IPS-18a (cell line): Measurements from ENCODE around the gene SASH1.

Experiments
- H3K27ac ChIP-seq: one replicate; pipeline ENCODE4 v1.5.1; 2013; ENCODE audit warnings: low read length
- H3K27me3 ChIP-seq: one replicate; pipeline ENCODE4 v1.6.1; 2013; ENCODE audit warnings: mild to moderate bottlenecking, low read length; ENCODE audit not compliant: control insufficient read depth, insufficient read depth
- H3K36me3 ChIP-seq: one replicate; pipeline ENCODE4 v1.6.1; 2013; ENCODE audit warnings: low read depth, low read length; ENCODE audit not compliant: control insufficient read depth
- H3K4me1 ChIP-seq: one replicate; pipeline ENCODE4 v1.6.1; 2013; ENCODE audit warnings: low read depth, low read length; ENCODE audit not compliant: control insufficient read depth
- H3K4me3 ChIP-seq: one replicate; pipeline ENCODE4 v1.5.1; 2013; ENCODE audit warnings: low read length
- H3K9ac ChIP-seq: one replicate; pipeline ENCODE4 v1.6.1; 2013; ENCODE audit warnings: mild to moderate bottlenecking, low read length, moderate library complexity
- H3K9me3 ChIP-seq: one replicate; pipeline ENCODE4 v1.6.1; 2013; ENCODE audit warnings: low read depth, low read length; ENCODE audit not compliant: control insufficient read depth

SASH1 gene

GRCh38 chr6:148443798-148444560 lies 101.3 kb downstream of the SASH1 start:
- Histone ChIP-seq H3K36me3 (no peaks in the 10 kb centered on the region), H3K4me3 (no peak overlapping the region), H3K27ac (no peak overlapping the region), H3K9ac (no peak overlapping the region), H3K27me3 (no peaks in the 10 kb centered on the region), H3K9me3 (no peaks in the 10 kb centered on the region), H3K4me1 (peaks cover 17% of the 10 kb centered on the region)

- Histone ChIP-seq H3K27ac (no peak overlapping the region), H3K4me3 (no peak overlapping the region), H3K36me3 (no peaks in the 10 kb centered on the region), H3K4me1 (peaks cover 17% of the 10 kb centered on the region), H3K27me3 (no peaks in the 10 kb centered on the region), H3K9ac (no peak overlapping the region), H3K9me3 (no peaks in the 10 kb centered on the region)
Observed at GRCh38 chr6:148445116-148445515, 102.5 kb downstream of the SASH1 start.

GRCh38 chr6:148445620-148446019 lies 103.0 kb downstream of the SASH1 start:
- Histone ChIP-seq H3K9ac (no peak overlapping the region), H3K4me1 (peaks cover 17% of the 10 kb centered on the region), H3K9me3 (no peaks in the 10 kb centered on the region), H3K36me3 (no peaks in the 10 kb centered on the region), H3K4me3 (no peak overlapping the region), H3K27me3 (no peaks in the 10 kb centered on the region), H3K27ac (no peak overlapping the region)

GRCh38 chr6:148446681-148447080 lies 104.0 kb downstream of the SASH1 start:
- Histone ChIP-seq H3K9me3 (no peaks in the 10 kb centered on the region), H3K36me3 (no peaks in the 10 kb centered on the region), H3K9ac (no peak overlapping the region), H3K4me1 (peaks cover 17% of the 10 kb centered on the region), H3K27ac (no peak overlapping the region), H3K4me3 (no peak overlapping the region), H3K27me3 (no peaks in the 10 kb centered on the region)

- no peaks in the 10 kb centered on the region for H3K36me3 ChIP-seq
- H3K9ac ChIP-seq = no peak overlapping the region
- no peak overlapping the region for H3K4me3 ChIP-seq
- no peak overlapping the region for H3K27ac ChIP-seq
- H3K9me3 ChIP-seq = no peaks in the 10 kb centered on the region
- H3K27me3 ChIP-seq = no peaks in the 10 kb centered on the region
- H3K4me1 ChIP-seq = peaks cover 17% of the 10 kb centered on the region
Observed at GRCh38 chr6:148447521-148448230, 105.0 kb downstream of the SASH1 start.

- H3K9me3 ChIP-seq = no peaks in the 10 kb centered on the region
- H3K9ac ChIP-seq = no peak overlapping the region
- no peak overlapping the region for H3K27ac ChIP-seq
- H3K4me3 ChIP-seq = no peak overlapping the region
- H3K4me1 ChIP-seq = peaks cover 17% of the 10 kb centered on the region
- H3K36me3 ChIP-seq = no peaks in the 10 kb centered on the region
- H3K27me3 ChIP-seq = no peaks in the 10 kb centered on the region
Observed at GRCh38 chr6:148448369-148449012, 105.9 kb downstream of the SASH1 start.

- Histone ChIP-seq H3K9ac (no peak overlapping the region), H3K27me3 (no peaks in the 10 kb centered on the region), H3K36me3 (no peaks in the 10 kb centered on the region), H3K4me3 (no peak overlapping the region), H3K9me3 (no peaks in the 10 kb centered on the region), H3K27ac (no peak overlapping the region), H3K4me1 (peaks cover 7% of the 10 kb centered on the region)
Observed at GRCh38 chr6:148450866-148451265, 108.2 kb downstream of the SASH1 start.

- Histone ChIP-seq H3K4me3 (no peak overlapping the region), H3K36me3 (no peaks in the 10 kb centered on the region), H3K27me3 (no peaks in the 10 kb centered on the region), H3K9ac (no peak overlapping the region), H3K9me3 (no peaks in the 10 kb centered on the region), H3K27ac (no peak overlapping the region), H3K4me1 (peaks cover 3% of the 10 kb centered on the region)
Observed at GRCh38 chr6:148451690-148452089, 109.1 kb downstream of the SASH1 start.

GRCh38 chr6:148452876-148453275 lies 110.2 kb downstream of the SASH1 start:
- Histone ChIP-seq H3K27ac (no peak overlapping the region), H3K27me3 (no peaks in the 10 kb centered on the region)

GRCh38 chr6:148453906-148454305 lies 111.3 kb downstream of the SASH1 start:
- no peak overlapping the region for H3K27ac ChIP-seq
- no peaks in the 10 kb centered on the region for H3K9me3 ChIP-seq
- H3K36me3 ChIP-seq = no peaks in the 10 kb centered on the region
- H3K27me3 ChIP-seq = no peaks in the 10 kb centered on the region
- no peak overlapping the region for H3K4me3 ChIP-seq
- no peak overlapping the region for H3K9ac ChIP-seq
- H3K4me1 ChIP-seq = no peaks in the 10 kb centered on the region

More at GRCh38 chr6:148452876-148453275, 110.2 kb downstream of the SASH1 start:
- no peak overlapping the region for H3K9ac ChIP-seq
- H3K4me1 ChIP-seq = no peaks in the 10 kb centered on the region
- no peaks in the 10 kb centered on the region for H3K36me3 ChIP-seq
- H3K4me3 ChIP-seq = no peak overlapping the region
- no peaks in the 10 kb centered on the region for H3K9me3 ChIP-seq

- no peak overlapping the region for H3K27ac ChIP-seq
- H3K9ac ChIP-seq = no peak overlapping the region
- no peaks in the 10 kb centered on the region for H3K36me3 ChIP-seq
- no peak overlapping the region for H3K4me3 ChIP-seq
- H3K4me1 ChIP-seq = no peaks in the 10 kb centered on the region
- no peaks in the 10 kb centered on the region for H3K9me3 ChIP-seq
- no peaks in the 10 kb centered on the region for H3K27me3 ChIP-seq
Observed at GRCh38 chr6:148455225-148455624, 112.6 kb downstream of the SASH1 start.
